Endodermal cell (in vitro differentiated cells): ENCODE results near the gene KRT20. TPM values are rescaled to one million over a fixed set of nuclear protein-coding genes. Genes with fewer than 3 reads are reported as not detected.

Experiments
- DNase-seq: peaks from one replicate; pipeline ENCODE4 v3.0.0-alpha.2; 2017
- H3K27ac ChIP-seq: 2 replicates; pipeline ENCODE4 v1.5.1; 2013; ENCODE audit warnings: mild to moderate bottlenecking, low read depth, low read length, moderate library complexity
- H3K27me3 ChIP-seq: 2 replicates; pipeline ENCODE4 v1.6.1; 2013; ENCODE audit warnings: mild to moderate bottlenecking, low read length, moderate library complexity; ENCODE audit not compliant: insufficient read depth, control insufficient read depth, poor library complexity, severe bottlenecking
- H3K36me3 ChIP-seq: 2 replicates; pipeline ENCODE4 v1.7.0; 2013; ENCODE audit warnings: mild to moderate bottlenecking, low read length, moderate library complexity; ENCODE audit not compliant: control insufficient read depth, insufficient read depth
- H3K4me1 ChIP-seq: one replicate; pipeline ENCODE4 v1.7.0; 2013; ENCODE audit warnings: low read length; ENCODE audit not compliant: control insufficient read depth, insufficient read depth
- H3K4me3 ChIP-seq: 2 replicates; pipeline ENCODE4 v1.5.1; 2013; ENCODE audit warnings: mild to moderate bottlenecking, low read length, moderate library complexity
- H3K9ac ChIP-seq: 2 replicates; pipeline ENCODE4 v1.6.1; 2013; ENCODE audit warnings: mild to moderate bottlenecking, low read length, moderate library complexity; ENCODE audit not compliant: poor library complexity, severe bottlenecking; ENCODE audit errors: extremely low read depth
- H3K9me3 ChIP-seq: 2 replicates; pipeline ENCODE4 v1.6.1; 2013; ENCODE audit warnings: mild to moderate bottlenecking, low read length, moderate library complexity; ENCODE audit not compliant: control insufficient read depth
- H3K27ac Mint-ChIP-seq: 2 replicates; pipeline ENCODE4 v1.8.0; 2020; ENCODE audit warnings: mixed read lengths
- H3K27me3 Mint-ChIP-seq: 2 replicates; pipeline ENCODE4 v1.8.0; 2021; ENCODE audit warnings: mild to moderate bottlenecking, mixed read lengths; ENCODE audit not compliant: insufficient read depth
- H3K36me3 Mint-ChIP-seq: 2 replicates; pipeline ENCODE4 v1.8.0; 2020; ENCODE audit warnings: low read depth, mixed read lengths
- H3K4me1 Mint-ChIP-seq: 2 replicates; pipeline ENCODE4 v1.8.0; 2020; ENCODE audit warnings: mixed read lengths
- H3K4me3 Mint-ChIP-seq: 2 replicates; pipeline ENCODE4 v1.8.0; 2020; ENCODE audit warnings: mild to moderate bottlenecking, moderate library complexity, mixed read lengths
- H3K9me3 Mint-ChIP-seq: 2 replicates; pipeline ENCODE4 v1.8.0; 2020; ENCODE audit warnings: mild to moderate bottlenecking, mixed read lengths
- WGBS, 2 experiments: methylation state at CpG; one replicate each; pipeline versions ENCODE4 v1.1.5 to v1.1.7; 2013; ENCODE audit warnings: missing lambda C conversion rate in 2 of 2, mixed read lengths in 1 of 2; ENCODE audit not compliant: insufficient coverage in 1 of 2, insufficient read length in 1 of 2; 5-methylcytosine and 5-hydroxymethylcytosine counted together
- total RNA-seq, 2 donors: library from RNA; stranded (reverse); fragmentation: NEBNext Ultra II Directional in 1 of 2; extraction: Animal tissue kit (Norgen Biotek cat#: 25700) in 1 of 2; gene quantifications; 2 replicates in 1 of 2; 3 replicates in 1 of 2; pipeline ENCODE4 v1.2.1, GENCODE V29; 2021
- TF ChIP-seq, protein P1 (sequence below): fragments of 200-600 bp; sonication (generic); conservative IDR thresholded peaks from 2 replicates; pipeline ENCODE4 v1.5.0; 2021; ENCODE audit warnings: antibody characterized with exemption, mild to moderate bottlenecking

The KRT20 gene
- total RNA-seq, 2 donors from 2014 or later = not detected

DNA sequence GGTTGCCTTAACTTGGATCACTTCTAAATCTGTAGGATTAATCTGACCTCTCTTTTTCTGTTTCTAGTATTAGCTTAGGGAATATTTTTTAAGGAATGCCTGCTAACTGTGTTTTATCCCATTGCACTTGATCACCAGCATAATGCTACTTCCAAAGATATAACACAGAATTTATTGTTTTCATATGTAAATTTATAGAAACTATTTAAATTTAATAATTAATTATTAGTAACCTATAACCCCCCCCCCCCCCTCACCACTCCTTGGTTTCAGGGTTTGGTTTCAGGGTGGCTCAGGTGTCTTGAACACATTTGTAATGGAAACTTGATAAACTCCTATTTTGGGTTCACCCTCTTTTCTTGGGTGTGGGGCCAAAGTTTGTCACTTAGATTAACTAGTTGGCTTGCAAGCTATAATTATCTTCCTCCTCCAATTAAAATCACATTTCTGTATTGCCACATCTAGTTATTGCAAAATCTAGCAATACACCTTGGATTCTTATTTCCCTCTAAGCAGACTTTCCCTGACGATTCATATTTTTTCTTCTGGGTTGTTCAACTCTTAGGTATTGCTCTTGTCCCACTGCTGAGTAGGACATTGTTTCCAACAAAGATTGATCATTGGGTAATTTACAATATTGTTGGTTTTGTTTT lies 36.3 kb downstream of the KRT20 start:
- H3K36me3 ChIP-seq = no peaks in the 10 kb centered on the region
- no peaks in the 10 kb centered on the region for H3K4me1 Mint-ChIP-seq
- H3K36me3 Mint-ChIP-seq = no peaks in the 10 kb centered on the region
- H3K4me3 Mint-ChIP-seq = no peak overlapping the region
- H3K4me1 ChIP-seq = no peaks in the 10 kb centered on the region
- no peak overlapping the region for H3K27ac ChIP-seq
- TF ChIP-seq, protein P1, sequence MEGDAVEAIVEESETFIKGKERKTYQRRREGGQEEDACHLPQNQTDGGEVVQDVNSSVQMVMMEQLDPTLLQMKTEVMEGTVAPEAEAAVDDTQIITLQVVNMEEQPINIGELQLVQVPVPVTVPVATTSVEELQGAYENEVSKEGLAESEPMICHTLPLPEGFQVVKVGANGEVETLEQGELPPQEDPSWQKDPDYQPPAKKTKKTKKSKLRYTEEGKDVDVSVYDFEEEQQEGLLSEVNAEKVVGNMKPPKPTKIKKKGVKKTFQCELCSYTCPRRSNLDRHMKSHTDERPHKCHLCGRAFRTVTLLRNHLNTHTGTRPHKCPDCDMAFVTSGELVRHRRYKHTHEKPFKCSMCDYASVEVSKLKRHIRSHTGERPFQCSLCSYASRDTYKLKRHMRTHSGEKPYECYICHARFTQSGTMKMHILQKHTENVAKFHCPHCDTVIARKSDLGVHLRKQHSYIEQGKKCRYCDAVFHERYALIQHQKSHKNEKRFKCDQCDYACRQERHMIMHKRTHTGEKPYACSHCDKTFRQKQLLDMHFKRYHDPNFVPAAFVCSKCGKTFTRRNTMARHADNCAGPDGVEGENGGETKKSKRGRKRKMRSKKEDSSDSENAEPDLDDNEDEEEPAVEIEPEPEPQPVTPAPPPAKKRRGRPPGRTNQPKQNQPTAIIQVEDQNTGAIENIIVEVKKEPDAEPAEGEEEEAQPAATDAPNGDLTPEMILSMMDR = no peak
- H3K27me3 Mint-ChIP-seq = peaks cover 61% of the 10 kb centered on the region
- H3K4me3 ChIP-seq = no peak overlapping the region
- H3K9me3 Mint-ChIP-seq = no peaks in the 10 kb centered on the region
- H3K9me3 ChIP-seq = no peaks in the 10 kb centered on the region
- no peak overlapping the region for H3K9ac ChIP-seq
- DNase-seq = no peak
- WGBS, 2 experiments = 91 to 100% methylated on average over 1 of the region's 1 CpG
- H3K27ac Mint-ChIP-seq = no peak overlapping the region
- H3K27me3 ChIP-seq = peaks cover 62% of the 10 kb centered on the region

GRCh38 chr17:40846515-40847144 lies 38.4 kb downstream of the KRT20 start:
- WGBS, 2 experiments = 90 to 92% methylated on average over 1 of the region's 1 CpG
- DNase-seq = no peak
- no peaks in the 10 kb centered on the region for H3K9me3 ChIP-seq
- peaks cover 80% of the 10 kb centered on the region for H3K27me3 Mint-ChIP-seq
- H3K27ac ChIP-seq = no peak overlapping the region
- no peaks in the 10 kb centered on the region for H3K36me3 Mint-ChIP-seq
- H3K4me1 ChIP-seq = no peaks in the 10 kb centered on the region
- H3K9ac ChIP-seq = no peak overlapping the region
- no peak overlapping the region for H3K4me3 ChIP-seq
- TF ChIP-seq, protein P1 = no peak
- peaks cover 8% of the 10 kb centered on the region for H3K4me1 Mint-ChIP-seq
- peaks cover 82% of the 10 kb centered on the region for H3K27me3 ChIP-seq
- no peak overlapping the region for H3K4me3 Mint-ChIP-seq
- no peaks in the 10 kb centered on the region for H3K36me3 ChIP-seq
- H3K9me3 Mint-ChIP-seq = no peaks in the 10 kb centered on the region
- no peak overlapping the region for H3K27ac Mint-ChIP-seq

- peaks cover 91% of the 10 kb centered on the region for H3K27me3 ChIP-seq
- no peaks in the 10 kb centered on the region for H3K9me3 Mint-ChIP-seq
Observed at GRCh38 chr17:40844671-40845107, 40.4 kb downstream of the KRT20 start.

More at GRCh38 chr17:40844671-40845107, 40.4 kb downstream of the KRT20 start:
- Mint-ChIP-seq H3K4me3 (no peak overlapping the region), H3K27ac (no peak overlapping the region), H3K27me3 (peaks cover 95% of the 10 kb centered on the region), H3K36me3 (no peaks in the 10 kb centered on the region), H3K4me1 (peaks cover 8% of the 10 kb centered on the region)
- Histone ChIP-seq H3K4me3 (no peak overlapping the region), H3K4me1 (no peaks in the 10 kb centered on the region), H3K27ac (no peak overlapping the region), H3K36me3 (no peaks in the 10 kb centered on the region), H3K9me3 (no peaks in the 10 kb centered on the region), H3K9ac (no peak overlapping the region)
- TF ChIP-seq, protein P1 = no peak
- no peak for DNase-seq
- 93 to 98% methylated on average over 4 of the region's 4 CpGs for WGBS, 2 experiments
